Hematopoietic multipotent progenitor cell treated with erythropoietin and hydrocortisone succinate and interleukin-3 and kit ligand, for 8 days (in vitro differentiated cells): ENCODE data around the gene CCDC9B.

ENCODE experiments used
- DNase-seq: peaks from one replicate; pipeline ENCODE4 v3.0.0-alpha.2; 2015

Gene CCDC9B

DNA sequence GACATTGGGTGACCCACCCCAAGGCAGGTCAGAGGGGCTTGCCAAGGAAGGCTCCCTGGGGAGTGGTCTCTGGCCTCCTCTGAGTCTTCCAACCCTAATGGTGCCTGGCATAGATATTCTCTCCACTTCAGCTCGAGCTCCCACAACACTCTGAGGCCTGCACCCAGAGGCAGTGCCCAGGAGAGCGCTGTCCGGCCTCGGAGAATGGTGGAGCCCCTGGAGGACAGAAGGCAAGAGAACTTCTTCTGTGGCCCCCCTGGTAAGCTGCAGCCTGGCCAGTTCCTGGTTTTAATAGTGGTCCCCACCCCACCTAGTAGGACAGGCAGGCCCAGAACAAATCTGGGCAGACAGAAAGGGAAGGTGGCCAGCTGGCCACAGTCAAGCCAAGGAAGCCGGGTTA, 24.3 kb upstream of the CCDC9B start:
- no peak for DNase-seq

DNA sequence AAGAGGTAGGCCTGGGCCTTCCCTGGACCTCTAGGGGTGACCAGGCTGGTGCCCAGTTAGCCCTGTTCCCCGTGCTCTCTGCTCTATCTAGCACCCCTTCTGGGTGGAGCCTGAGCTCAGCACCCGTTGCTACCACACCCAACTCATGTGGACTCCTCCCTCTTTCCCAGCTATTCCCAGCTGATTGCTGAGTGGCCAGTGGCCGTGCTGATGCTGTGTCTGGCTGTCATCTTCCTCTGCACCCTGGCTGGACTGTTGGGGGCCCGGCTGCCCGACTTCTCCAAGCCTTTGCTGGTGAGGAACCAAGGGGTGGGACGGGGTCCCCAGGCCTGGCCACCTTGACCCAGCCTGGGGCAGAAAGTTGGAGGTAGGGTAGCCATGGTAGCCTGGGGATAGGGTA, 23.5 kb upstream of the CCDC9B start:
- peak; percentile 70 for DNase-seq

GRCh38 chr15:40363611-40364010, 22.9 kb upstream of the CCDC9B start:
- no peak for DNase-seq

- DNase-seq = no peak
Measured at GRCh38 chr15:40361640-40362039, 20.9 kb upstream of the CCDC9B start.

GRCh38 chr15:40360015-40360414, 19.3 kb upstream of the CCDC9B start:
- DNase-seq = no peak

DNA sequence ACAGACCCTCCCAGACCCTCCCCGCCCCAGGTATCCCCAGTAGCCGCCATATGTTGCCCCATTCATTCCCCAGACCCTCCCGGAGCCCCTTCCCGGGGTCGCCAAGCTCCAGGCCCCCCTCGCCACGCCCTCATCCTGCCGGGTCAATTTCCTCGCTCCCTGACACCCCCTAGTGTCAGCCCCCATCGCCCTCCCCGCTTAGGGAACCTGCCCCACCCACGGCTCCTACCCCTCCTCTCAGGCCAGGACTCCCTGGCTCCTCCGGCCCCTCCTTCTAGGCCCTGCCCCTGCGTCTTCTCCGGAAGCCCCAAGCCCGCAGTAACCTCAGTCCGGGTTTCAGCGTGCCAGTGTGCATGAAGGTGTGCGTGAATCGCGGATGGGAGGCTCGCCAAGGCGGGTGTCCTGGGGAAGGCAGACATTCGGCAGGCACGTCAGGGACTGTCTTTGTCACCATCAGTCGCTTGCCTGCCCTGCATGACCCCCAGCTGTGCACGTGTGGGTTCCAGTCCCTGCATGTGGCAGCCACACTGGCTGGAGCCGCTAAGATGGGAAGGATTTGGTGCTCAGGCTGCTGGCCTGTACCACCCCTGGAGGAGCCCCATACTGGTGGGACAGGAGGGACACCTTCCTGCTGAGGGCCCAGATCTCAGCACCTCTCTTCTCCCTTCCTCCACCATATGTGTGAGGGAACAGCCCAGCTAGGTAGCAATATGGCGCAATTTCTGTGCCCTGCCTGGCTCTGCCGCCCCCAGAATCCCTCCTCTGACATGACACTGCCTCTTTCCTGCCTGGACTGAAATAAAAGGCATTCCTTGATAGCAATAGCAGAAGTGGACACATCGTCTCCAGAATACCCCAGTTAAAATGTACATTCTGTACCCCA, 18.0 kb upstream of the CCDC9B start:
- DNase-seq = no peak

DNA sequence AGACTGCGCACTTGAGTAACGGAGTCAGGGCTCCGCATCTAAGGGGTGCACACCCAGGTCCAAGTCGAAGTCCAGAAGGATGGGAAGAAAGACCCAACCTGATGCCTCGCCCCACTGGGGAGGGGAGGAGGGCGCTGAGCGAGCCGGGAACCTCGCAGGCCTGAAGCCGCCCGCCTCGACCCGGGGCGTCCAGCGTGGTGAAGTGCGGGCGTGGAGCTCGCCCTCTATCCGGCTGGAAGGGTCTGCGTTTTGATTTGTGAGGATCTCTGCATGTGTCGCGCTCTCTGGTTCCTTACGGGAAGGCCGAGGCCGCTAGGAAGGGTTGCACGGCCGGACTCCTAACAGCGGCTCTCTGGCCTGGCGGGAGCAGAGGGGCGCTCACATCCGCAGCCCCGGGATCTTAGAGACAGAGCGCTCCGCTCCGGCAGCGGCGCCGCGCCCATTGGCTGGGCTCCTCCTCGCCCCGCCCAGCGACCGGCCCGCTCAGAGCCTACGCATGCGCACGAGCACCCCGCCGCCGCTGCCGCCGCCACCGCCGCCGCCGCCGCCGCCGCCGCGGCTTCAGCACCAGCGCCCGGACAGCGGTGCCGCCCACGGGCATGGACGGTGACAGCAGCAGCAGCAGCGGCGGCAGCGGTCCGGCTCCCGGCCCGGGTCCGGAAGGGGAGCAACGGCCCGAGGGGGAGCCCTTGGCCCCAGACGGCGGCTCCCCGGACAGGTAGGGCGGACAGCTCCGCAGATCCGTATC, 17.2 kb upstream of the CCDC9B start, which contains the start of gene DISP2:
Gene DISP2, plus strand, starts transcription at position 497 of the 748 bp plus-strand sequence. Its CDS starts 103 bp downstream, at position 600.
- peak; percentile 82 for DNase-seq

- DNase-seq = no peak
Measured at GRCh38 chr15:40357246-40357645, 16.5 kb upstream of the CCDC9B start.

DNA sequence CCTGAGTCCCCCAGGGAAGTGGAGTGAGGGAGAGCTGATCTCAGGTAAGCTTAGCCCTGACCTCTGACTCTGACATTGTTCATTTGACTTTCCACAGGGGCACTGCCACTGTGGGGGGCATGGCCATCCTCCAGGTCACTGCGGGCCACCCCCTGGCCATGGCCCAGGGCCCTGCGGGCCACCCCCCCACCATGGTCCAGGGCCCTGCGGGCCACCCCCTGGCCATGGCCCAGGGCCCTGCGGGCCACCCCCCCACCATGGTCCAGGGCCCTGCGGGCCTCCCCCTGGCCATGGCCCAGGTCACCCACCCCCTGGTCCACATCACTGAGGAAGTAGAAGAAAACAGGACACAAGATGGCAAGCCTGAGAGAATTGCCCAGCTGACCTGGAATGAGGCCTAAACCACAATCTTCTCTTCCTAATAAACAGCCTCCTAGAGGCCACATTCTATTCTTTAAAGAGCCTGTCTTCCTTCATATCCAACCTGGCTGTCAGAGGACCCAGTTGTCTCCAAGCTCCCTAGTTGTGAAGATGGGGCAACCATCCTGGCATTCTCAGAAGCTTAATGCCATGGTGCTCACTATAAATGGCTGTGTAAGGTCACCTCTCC, 15.3 kb upstream of the CCDC9B start:
- no peak for DNase-seq

DNA sequence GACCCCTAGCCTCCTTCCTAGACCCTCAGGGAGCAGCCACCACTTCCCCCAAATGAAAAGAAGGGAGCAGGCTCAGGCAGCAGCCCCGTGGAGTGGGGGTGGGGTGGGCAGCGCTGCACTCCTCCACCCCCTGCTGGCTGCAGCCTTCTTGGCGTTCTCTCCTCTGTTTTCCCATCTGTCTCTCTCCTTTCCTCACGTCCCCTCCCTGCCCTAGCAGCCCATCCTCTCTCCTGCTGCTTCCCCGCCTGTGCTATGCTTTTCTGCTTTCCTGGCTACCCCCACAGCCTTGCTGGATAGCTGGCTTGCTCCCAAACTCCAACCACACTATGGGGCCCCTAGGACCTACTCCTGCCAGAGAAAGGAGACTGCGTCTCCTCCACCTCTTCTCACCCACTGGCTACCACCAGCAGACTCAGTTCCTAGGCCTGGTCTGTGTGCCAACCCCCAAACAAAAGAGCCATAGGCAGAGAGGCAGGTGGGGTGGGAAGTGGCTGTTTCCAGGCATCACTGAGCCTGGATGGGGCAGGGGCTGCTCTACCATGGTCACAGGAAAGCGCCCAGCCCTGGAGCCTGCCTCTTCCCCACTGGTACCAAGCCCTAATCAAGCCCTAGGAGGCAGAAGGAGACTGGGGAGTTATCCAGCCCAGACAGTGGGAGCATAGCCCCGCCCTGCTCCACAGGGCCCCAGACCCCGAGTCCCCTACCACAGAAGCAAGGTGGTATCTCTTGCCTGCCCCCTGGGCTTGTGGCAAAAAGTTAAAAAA, 13.9 kb upstream of the CCDC9B start:
- DNase-seq = peak; percentile 24

DNA sequence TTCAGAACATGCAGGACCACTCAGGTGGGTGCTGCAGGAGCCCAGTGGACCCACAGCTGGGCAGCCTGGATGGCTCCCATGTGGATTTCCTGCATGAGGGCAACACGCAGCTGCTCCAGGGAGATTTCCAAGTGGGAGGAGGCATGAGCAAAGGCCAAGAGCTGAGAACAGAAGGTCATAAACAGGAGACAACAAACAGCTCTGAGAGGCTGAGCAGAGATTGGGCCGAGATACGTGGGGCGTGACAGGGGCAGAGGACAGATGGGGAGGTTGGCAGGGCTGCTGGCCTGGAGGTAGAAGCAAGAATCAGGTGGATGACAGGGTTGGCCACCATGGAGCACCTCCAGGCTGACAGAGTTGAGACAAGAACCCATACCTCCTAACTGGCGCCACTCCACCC, 13.0 kb upstream of the CCDC9B start:
- DNase-seq = no peak

GRCh38 chr15:40352281-40352901, 11.7 kb upstream of the CCDC9B start:
- no peak for DNase-seq

- DNase-seq = no peak
Measured at GRCh38 chr15:40349163-40349562, 8.4 kb upstream of the CCDC9B start.

- peak; percentile 57 for DNase-seq
Measured at GRCh38 chr15:40348474-40348870, 7.7 kb upstream of the CCDC9B start.

GRCh38 chr15:40347559-40348473, 7.1 kb upstream of the CCDC9B start:
- no peak for DNase-seq

DNA sequence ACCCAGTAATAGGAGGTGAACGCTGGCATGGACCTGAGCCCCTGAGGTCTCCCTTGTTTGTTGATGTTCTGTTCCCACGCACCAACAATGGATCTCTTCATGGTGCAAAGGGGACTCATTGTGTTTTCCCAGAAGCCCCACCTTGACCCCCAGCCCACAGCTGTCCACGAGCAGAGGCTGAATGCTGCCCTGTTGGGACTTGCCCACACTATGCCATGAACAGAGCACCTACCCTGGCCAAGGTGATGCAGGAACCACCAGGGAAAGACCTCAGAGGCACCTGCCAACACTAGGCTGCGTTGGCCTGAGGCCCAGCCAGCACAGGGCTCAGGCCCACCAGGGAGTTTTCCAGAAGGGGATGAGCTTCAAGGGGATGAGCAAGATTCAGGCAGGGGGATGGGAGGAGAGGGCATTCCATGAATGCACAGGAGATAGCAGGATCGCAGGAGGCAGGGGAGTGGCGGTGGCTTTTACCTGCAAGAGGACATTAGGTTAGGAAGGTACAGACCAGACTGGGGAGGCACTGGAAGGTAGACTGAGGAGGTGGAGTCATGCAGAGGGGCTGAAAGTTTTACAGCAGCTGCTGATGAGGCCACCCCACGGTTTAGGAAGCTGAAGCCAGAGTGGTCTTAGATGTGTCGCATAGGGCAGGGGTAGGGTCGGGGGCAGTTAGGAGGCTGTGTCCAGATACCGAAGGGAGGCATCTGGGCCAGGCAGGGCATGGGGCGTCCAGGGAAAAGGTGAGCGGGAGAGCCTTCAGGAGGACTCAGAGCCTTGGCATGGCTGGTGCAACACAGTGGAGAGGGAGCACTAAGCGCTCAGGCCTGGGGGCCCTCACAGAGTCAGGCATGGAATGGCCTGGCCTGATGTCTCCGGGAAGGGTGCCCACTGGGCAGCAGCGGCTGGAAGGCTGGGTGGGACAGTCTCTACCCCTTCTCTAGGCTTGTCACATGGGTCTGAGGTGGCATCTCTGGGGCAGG, 6.1 kb upstream of the CCDC9B start:
- DNase-seq = no peak

GRCh38 chr15:40345867-40346578, 5.3 kb upstream of the CCDC9B start:
- DNase-seq = no peak

- DNase-seq = no peak
Measured at GRCh38 chr15:40345225-40345866, 4.6 kb upstream of the CCDC9B start.

DNA sequence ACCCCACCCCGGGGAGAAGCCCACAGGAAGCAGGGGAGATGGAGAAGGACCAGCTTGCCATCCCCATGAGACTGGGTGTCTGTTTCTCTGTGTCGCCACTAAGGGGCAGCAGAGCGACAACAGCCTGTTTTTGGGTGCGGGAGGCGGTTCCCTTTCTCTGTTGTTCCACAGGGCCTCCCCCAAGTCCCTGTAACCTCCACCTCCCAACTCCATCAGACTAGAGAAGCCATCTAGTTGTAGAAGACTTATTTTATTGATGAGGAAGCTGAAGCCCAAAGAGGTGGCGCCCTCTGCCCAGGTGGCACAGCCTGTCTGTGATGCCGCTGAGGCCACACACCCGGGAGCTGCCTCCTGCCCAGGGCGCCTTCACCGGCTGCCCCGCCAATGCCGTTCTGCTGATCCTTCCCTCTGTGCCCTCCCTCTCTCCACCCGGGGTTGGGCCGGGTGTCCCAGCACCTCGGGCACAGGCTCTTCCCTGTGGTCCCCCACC, 3.9 kb upstream of the CCDC9B start:
- DNase-seq = peak; percentile 77
